GM08714 (cell line): ENCODE data around the gene FDX2.

Experiments
- H3K4me3 ChIP-seq: fragments of 200-500 bp; sonication (Bioruptor generic); 2 replicates; pipeline ENCODE4 v1.5.1; 2014; ENCODE audit warnings: mild to moderate bottlenecking, low read length, inconsistent platforms
- ZNF274 ChIP-seq: IDR thresholded peaks from 2 replicates; pipeline ENCODE4 v1.6.1; 2012; ENCODE audit warnings: mild to moderate bottlenecking, low read depth, low read length

The FDX2 gene

DNA sequence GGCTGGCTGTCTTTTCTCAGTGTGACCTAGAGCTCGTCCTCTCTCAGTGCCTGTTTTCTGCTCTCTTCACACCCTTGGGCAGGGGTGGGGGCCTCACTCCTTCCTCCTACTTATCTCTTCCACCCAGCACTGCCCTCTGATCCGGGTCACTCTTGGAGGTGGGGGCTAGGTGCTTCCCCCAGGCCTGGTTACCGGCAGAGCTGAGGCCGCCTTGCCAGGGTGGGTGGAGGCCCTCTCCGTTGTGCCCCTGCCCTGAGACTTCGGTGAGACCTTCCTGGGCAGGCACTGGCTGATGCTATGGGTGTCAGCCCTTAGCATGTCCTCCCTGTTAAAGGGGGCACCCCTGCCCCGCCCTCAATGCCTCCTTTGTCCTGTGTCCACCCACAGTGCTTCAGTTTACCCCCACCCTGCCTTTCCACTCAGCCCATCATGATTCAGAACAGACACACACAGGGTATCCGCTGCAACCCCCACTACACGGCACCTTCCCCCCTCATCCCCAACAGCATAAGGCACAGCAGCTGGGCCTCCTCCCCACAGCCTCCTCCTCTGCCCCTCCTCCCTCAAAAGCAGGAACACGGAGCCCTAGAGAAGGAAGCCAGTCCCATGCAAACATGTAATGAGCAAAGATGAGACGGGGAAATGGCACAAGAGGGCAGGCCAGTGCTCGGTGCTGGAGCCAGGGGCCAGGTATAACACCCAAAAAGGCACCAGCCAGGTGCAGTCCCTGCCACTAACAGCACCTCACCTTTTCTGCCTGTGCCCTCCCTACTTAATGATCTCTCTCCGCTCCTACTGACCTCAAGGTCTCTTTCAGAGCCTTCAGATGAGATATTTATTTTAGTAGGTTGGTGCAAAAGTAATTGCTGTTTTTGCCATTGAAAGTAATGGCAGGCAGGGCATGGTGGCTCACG lies 16.0 kb downstream of the FDX2 start:
- TF ChIP-seq ZNF274 = no peak
- H3K4me3 ChIP-seq = no peak overlapping the region

DNA sequence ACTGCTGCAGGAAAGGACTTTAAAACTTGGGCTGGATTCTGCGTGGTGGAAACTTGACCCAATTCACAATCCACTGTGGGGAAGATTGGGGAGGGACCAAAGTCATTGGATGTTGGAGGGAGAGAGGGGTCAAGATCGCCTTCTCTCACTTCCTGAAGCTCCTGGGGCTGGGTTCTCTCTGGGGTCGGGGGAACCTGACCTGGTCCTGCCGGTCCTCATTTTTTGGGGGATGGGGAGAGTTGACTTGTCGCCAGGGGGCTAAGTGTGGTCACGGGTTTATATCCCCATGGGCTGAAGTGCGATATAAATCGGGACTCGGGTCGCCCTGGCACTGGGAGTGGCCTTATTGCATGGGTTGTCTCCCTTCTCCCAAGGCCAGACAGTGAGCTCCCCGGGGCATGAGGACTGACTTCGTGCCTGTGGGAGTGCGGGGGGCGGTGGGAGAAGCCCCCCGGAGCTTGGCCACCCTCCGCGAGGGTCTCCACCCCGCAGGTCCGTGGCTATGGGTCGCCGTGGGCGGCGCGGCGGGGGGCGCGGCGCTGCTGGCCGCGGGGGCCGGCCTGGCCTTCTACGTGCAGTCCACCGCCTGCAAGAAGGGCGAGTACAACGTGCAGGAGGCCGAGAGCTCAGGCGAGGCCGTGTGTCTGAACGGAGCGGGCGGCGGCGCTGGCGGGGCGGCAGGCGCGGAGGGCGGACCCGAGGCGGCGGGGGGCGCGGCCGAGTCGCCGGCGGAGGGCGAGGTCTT lies 19.8 kb downstream of the FDX2 start:
- peak overlapping the region; percentile 42; the same call in 1 of the 2 replicates for H3K4me3 ChIP-seq
- no peak for TF ChIP-seq ZNF274

DNA sequence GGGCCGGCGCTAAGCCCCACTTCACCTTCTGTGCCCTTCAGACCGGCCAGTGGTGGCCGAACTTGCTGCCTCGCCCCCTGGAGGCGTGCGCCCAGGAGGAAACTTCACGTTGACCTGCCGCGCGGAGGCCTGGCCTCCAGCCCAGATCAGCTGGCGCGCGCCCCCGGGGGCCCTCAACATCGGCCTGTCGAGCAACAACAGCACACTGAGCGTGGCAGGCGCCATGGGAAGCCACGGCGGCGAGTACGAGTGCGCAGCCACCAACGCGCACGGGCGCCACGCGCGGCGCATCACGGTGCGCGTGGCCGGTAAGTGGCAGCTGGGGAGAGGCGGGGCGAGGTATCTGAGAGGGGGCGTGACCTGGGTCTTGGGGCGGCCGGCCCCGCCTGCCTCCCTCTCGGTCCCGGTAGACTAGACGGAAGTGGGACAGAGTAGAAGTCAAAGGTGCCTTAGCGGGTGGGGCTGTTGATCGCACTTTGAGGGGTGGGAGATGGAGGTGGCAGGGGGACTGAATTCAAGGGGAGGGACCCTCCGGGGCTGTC lies 20.4 kb downstream of the FDX2 start:
- TF ChIP-seq ZNF274 = no peak
- peak overlapping the region; percentile 42; the same call in 1 of the 2 replicates for H3K4me3 ChIP-seq

DNA sequence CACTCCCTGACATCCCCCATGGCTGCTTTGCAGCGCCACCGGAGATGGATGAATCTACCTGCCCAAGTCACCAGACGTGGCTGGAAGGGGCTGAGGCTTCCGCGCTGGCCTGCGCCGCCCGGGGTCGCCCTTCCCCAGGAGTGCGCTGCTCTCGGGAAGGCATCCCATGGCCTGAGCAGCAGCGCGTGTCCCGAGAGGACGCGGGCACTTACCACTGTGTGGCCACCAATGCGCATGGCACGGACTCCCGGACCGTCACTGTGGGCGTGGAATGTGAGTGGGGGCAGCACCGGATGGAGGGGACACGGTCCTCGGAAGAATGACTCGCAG lies 21.5 kb downstream of the FDX2 start:
- TF ChIP-seq ZNF274 = no peak
- no peak overlapping the region for H3K4me3 ChIP-seq

DNA sequence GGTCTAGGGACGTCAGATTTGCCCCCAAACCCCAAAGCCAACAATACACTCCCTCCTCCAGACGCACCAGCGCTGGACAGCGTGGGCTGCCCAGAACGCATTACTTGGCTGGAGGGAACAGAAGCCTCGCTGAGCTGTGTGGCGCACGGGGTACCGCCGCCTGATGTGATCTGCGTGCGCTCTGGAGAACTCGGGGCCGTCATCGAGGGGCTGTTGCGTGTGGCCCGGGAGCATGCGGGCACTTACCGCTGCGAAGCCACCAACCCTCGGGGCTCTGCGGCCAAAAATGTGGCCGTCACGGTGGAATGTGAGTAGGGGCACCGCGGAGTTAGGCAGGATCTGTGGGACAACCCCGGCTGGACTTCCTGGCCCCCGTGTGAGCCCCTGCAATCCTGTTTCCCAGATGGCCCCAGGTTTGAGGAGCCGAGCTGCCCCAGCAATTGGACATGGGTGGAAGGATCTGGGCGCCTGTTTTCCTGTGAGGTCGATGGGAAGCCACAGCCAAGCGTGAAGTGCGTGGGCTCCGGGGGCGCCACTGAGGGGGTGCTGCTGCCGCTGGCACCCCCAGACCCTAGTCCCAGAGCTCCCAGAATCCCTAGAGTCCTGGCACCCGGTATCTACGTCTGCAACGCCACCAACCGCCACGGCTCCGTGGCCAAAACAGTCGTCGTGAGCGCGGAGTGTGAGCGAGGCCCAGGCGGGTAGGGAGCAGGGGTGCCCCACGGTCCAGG lies 22.0 kb downstream of the FDX2 start:
- no peak for TF ChIP-seq ZNF274
- H3K4me3 ChIP-seq = no peak overlapping the region

DNA sequence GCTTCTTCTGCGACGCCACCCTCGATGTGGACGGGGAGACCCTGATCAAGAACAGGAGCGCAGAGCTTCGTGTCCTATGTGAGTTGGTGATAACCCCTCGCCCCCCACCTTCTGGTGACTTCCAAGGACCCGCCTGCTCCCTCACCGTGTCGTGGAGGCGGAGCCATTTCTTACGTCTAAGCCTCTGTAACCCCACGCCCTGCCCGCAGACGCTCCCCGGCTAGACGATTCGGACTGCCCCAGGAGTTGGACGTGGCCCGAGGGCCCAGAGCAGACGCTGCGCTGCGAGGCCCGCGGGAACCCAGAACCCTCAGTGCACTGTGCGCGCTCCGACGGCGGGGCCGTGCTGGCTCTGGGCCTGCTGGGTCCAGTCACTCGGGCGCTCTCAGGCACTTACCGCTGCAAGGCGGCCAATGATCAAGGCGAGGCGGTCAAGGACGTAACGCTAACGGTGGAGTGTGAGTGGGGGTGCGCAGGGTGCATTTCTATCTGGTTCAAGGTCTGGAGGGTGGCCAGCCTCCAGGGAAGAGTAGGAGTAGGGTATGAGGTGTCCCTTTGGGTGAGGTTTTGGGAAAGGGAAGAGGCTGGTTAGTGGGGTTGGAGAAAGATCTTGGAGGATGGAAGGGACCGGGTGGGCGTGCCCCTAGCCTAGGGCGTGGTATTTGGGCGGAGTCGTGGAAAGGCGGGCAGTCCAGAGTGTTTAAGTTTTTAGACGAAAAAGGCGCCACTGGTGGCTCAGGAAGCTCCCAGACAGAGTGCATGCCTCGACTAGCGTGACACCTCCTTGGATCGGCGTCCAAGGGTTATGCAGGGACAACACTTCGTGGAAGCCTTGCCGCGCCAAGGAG lies 22.8 kb downstream of the FDX2 start:
- peak overlapping the region; percentile 14; the same call in 1 of the 2 replicates for H3K4me3 ChIP-seq
- TF ChIP-seq ZNF274 = no peak

DNA sequence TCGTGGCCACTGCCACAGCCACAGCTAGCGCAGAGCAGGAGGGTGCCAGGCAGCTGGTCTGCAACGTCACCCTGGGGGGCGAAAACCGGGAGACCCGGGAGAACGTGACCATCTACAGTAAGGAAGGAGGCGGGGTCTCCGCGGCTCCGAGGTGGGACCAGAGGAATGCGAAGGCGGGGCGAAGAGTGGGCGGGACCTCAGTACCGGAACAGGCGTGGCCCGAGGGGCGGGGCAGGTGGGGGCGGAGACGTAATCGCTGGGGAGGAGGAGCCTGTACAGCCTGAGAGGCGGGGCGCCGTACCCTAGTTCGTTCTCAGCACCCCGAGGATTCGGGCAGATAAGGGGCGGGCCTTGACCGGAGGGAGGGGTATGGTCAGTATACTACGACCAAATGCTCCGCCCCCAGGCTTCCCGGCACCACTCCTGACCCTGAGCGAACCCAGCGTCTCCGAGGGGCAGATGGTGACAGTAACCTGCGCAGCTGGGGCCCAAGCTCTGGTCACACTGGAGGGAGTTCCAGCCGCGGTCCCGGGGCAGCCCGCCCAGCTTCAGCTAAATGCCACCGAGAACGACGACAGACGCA lies 23.5 kb downstream of the FDX2 start:
- H3K4me3 ChIP-seq = peak overlapping the region; percentile 37; the same call in 1 of the 2 replicates
- TF ChIP-seq ZNF274 = no peak

DNA sequence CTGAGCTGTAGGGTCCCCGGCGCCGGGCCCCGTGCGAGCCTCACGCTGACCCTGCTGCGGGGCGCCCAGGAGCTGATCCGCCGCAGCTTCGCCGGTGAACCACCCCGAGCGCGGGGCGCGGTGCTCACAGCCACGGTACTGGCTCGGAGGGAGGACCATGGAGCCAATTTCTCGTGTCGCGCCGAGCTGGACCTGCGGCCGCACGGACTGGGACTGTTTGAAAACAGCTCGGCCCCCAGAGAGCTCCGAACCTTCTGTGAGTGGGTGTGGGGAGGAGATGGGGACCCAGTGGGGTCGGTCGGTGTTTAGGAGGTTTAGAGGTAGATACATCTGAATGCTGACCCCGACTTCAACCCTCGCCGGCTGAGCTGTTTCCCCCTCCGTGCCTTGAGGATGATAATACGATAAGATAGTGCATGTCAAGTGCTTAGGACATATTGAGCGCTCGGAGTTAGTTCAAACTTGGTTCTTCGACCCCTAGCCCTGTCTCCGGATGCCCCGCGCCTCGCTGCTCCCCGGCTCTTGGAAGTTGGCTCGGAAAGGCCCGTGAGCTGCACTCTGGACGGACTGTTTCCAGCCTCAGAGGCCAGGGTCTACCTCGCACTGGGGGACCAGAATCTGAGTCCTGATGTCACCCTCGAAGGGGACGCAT lies 24.1 kb downstream of the FDX2 start:
- H3K4me3 ChIP-seq = peak overlapping the region; percentile 37; the same call in 1 of the 2 replicates
- no peak for TF ChIP-seq ZNF274

DNA sequence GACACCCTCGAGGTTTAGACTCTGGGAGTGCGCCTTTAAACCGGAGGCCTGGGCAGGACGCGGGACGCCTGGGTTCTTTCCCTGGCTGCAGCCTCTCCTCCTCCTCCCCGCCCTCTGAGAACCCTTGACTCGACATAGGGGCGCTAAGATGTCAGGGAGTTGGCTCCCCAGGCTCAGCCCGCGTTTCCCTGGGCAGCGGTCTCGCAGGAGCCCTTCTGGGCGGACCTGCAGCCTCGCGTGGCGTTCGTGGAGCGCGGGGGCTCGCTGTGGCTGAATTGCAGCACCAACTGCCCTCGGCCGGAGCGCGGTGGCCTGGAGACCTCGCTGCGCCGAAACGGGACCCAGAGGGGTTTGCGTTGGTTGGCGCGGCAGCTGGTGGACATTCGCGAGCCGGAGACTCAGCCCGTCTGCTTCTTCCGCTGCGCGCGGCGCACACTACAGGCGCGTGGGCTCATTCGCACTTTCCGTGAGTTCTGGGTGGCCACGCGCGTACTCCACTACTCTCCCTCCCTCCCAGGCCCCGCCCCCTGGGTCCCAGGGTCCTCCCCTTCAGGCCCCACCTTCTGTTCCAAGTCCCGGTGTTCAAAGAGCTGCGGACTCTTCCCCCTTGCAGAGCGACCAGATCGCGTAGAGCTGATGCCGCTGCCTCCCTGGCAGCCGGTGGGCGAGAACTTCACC lies 24.8 kb downstream of the FDX2 start:
- no peak for TF ChIP-seq ZNF274
- H3K4me3 ChIP-seq = peak overlapping the region; percentile 37; the same call in 1 of the 2 replicates

DNA sequence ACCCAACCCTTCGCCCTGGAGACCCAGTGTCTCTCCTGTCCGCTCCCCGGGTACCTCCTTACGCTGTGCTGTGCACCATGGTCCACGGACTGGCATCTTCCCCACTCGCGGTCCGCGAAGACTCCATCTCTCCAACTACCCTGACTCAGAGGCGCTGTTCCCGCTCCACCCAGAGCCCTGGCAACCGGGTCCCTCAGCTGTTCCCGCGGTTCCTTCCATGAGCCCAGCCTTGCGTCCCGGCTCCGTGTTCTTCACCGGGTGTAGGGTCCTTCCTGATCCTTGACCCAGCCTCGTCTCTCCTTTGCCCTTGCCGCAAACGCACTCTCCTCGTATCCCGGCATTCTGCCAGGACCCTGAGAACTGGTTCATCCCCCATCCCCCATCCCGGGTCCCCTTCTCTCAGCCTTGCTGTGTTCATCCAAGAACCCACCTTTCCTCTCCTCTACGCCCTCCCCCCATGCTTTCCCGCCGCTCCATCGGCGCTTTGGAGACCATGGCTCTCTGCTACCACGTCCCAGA lies 25.4 kb downstream of the FDX2 start:
- peak overlapping the region; percentile 37; the same call in 1 of the 2 replicates for H3K4me3 ChIP-seq
- TF ChIP-seq ZNF274 = no peak

DNA sequence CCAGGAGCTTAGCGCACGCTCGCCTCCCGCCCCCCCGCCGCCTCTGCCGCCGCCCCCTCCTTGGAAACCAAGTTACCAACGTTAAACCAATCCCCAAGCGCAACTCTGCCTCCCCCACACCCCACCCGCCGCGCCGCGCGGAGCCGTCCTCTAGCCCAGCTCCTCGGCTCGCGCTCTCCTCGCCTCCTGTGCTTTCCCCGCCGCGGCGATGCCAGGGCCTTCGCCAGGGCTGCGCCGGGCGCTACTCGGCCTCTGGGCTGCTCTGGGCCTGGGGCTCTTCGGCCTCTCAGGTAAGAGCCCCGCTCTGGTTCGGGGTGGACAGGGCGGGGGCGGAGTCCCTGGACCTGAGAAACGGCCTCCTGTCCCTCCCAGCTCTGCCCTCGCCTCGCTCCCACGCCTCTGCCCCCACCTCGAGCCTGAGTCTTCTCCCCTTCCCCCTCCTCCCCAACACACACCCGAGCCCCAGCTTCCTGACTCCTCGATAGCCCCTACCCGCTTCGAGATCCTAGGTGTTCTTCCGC lies 25.9 kb downstream of the FDX2 start, which contains the start of gene ICAM5:
ICAM5 (plus strand) TSS at position 117 of the 521 bp plus-strand sequence; CDS start at position 209, 92 bp downstream.
- TF ChIP-seq ZNF274 = no peak
- peak within 1 kb of the TSS; percentile 38; the same call in 1 of the 2 replicates for H3K4me3 ChIP-seq
